A549 (cell line): Measurements from ENCODE around the gene TRABD.

ENCODE experiments used
- EP300 ChIP-seq, 2 experiments: fragments of >200 bp; sonication (Bioruptor Twin); formaldehyde crosslinking; IDR thresholded peaks; 2 replicates in 1 of 2; 3 replicates in 1 of 2; pipeline ENCODE4 v1.6.1; 2016 to 2017
- POLR2AphosphoS2 ChIP-seq: conservative IDR thresholded peaks from 2 replicates; pipeline ENCODE4 v1.6.1; 2012; ENCODE audit warnings: low read length, improper control_type of control experiment, inconsistent platforms

DNA sequence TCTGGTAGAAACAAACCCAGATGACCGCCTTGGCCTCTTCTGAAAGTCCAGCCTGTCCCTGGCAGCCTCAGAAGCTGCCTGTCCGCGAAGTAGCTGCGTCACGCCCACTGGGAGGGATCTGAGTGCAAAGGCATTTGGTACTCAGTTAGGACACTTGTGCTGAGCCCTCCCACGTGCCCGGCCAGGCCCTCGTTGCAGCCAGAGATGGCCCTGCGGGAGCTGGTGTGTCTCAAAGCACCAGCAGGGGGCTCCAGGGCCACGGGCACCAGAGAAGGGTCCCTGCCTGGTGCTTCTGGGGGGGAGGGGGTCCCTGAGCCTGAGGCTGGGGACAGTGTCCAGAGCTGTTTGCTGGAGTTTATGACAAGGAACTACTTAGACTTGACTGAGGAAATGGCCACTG is 20.9 kb downstream of the TRABD start:
- TF ChIP-seq EP300 (IDR thresholded peaks at IDR 0.05): no peak
- TF ChIP-seq POLR2AphosphoS2: no peak
